ENCODE results near the gene RBM15. TPM values are rescaled to one million over a fixed set of nuclear protein-coding genes. Genes with fewer than 3 reads are reported as not detected.

RBM15 gene
- total RNA-seq, 2 experiments from 2014 or later = 63.4 to 68.1 TPM

GRCh38 chr1:110343249-110343648 lies 4.1 kb downstream of the RBM15 start:
- H3K36me3 Mint-ChIP-seq (ENCODE audit: low read depth) = peaks cover 80% of the 10 kb centered on the region
- H3K4me3 Mint-ChIP-seq = no peak overlapping the region
- ChIA-PET POLR2A (no interaction called here), CTCF (interaction anchor here (1.5 to 2.8 kb wide), 2 partner anchors 117 to 135 kb away, joined by 5 to 12 read pairs; no protein-coding TSS in a partner anchor)
- H3K27me3 Mint-ChIP-seq = no peaks in the 10 kb centered on the region
- no peaks in the 10 kb centered on the region for H3K9me3 Mint-ChIP-seq
- no peak for DNase-seq
- H3K27ac Mint-ChIP-seq = peak overlapping the region; percentile 73
- H3K4me1 Mint-ChIP-seq = peaks cover 79% of the 10 kb centered on the region

- H3K9me3 Mint-ChIP-seq = no peaks in the 10 kb centered on the region
- H3K36me3 Mint-ChIP-seq (ENCODE audit: low read depth) = peaks cover 89% of the 10 kb centered on the region
- DNase-seq = no peak
- no peak overlapping the region for H3K4me3 Mint-ChIP-seq
- peaks cover 88% of the 10 kb centered on the region for H3K4me1 Mint-ChIP-seq
- H3K27me3 Mint-ChIP-seq = no peaks in the 10 kb centered on the region
- ChIA-PET CTCF (interaction anchor here (1.5 to 2.8 kb wide), 2 partner anchors 116 to 136 kb away, joined by 5 to 12 read pairs; no protein-coding TSS in a partner anchor), POLR2A (no interaction called here)
- H3K27ac Mint-ChIP-seq = peak overlapping the region; percentile 73
These were observed 5.0 kb downstream of the RBM15 start for GRCh38 chr1:110344152-110344551.

GRCh38 chr1:110345480-110345879 lies 6.3 kb downstream of the RBM15 start:
- H3K4me3 Mint-ChIP-seq = peak overlapping the region; percentile 15
- DNase-seq = no peak
- peak overlapping the region; percentile 5 for H3K27ac Mint-ChIP-seq
- POLR2A ChIA-PET = interaction anchor here (1.2 to 6.6 kb wide), 2 partner anchors 7 to 15 kb away, joined by 3 to 85 read pairs; partner anchors contain the start of gene RBM15
- H3K4me1 Mint-ChIP-seq = peaks cover 93% of the 10 kb centered on the region
- CTCF ChIA-PET = no interaction called here
- H3K27me3 Mint-ChIP-seq = no peaks in the 10 kb centered on the region
- H3K9me3 Mint-ChIP-seq = no peaks in the 10 kb centered on the region
- H3K36me3 Mint-ChIP-seq (ENCODE audit: low read depth) = peaks cover 89% of the 10 kb centered on the region

- ChIA-PET CTCF (interaction anchor here (1.1 kb wide), 1 partner anchor 149 kb away, joined by 3 read pairs; no protein-coding TSS in a partner anchor), POLR2A (interaction anchor here (0.7 to 6.6 kb wide), 3 partner anchors 8 to 135 kb away, joined by 3 to 85 read pairs (median 3); partner anchors contain the start of gene RBM15)
- peaks cover 93% of the 10 kb centered on the region for H3K4me1 Mint-ChIP-seq
These were observed 7.5 kb downstream of the RBM15 start for GRCh38 chr1:110346690-110347089.

GRCh38 chr1:110347182-110347893 lies 8.2 kb downstream of the RBM15 start:
- peak overlapping the region; percentile 32 for H3K27ac Mint-ChIP-seq
- H3K27me3 Mint-ChIP-seq = no peaks in the 10 kb centered on the region
- peaks cover 90% of the 10 kb centered on the region for H3K4me1 Mint-ChIP-seq
- H3K9me3 Mint-ChIP-seq = no peaks in the 10 kb centered on the region
- peaks cover 79% of the 10 kb centered on the region for H3K36me3 Mint-ChIP-seq (ENCODE audit: low read depth)
- POLR2A ChIA-PET = interaction anchor here (0.7 to 6.6 kb wide), 3 partner anchors 8 to 136 kb away, joined by 3 to 85 read pairs (median 5); partner anchors contain the start of gene RBM15
- DNase-seq = no peak
- CTCF ChIA-PET = interaction anchor here (1.1 to 2.2 kb wide), 3 partner anchors 113 to 150 kb away, joined by 3 to 7 read pairs (median 4); no protein-coding TSS in a partner anchor
- H3K4me3 Mint-ChIP-seq = no peak overlapping the region

More at GRCh38 chr1:110346690-110347089, 7.5 kb downstream of the RBM15 start:
- DNase-seq = no peak
- H3K27me3 Mint-ChIP-seq = no peaks in the 10 kb centered on the region
- H3K36me3 Mint-ChIP-seq (ENCODE audit: low read depth) = peaks cover 85% of the 10 kb centered on the region
- H3K27ac Mint-ChIP-seq = no peak overlapping the region
- no peaks in the 10 kb centered on the region for H3K9me3 Mint-ChIP-seq
- H3K4me3 Mint-ChIP-seq = no peak overlapping the region

GRCh38 chr1:110348050-110348449 lies 8.9 kb downstream of the RBM15 start:
- Mint-ChIP-seq H3K9me3 (no peaks in the 10 kb centered on the region), H3K27me3 (no peaks in the 10 kb centered on the region), H3K4me3 (no peak overlapping the region), H3K27ac (peak overlapping the region; percentile 12), H3K36me3 (ENCODE audit: low read depth) (peaks cover 72% of the 10 kb centered on the region), H3K4me1 (peaks cover 84% of the 10 kb centered on the region)
- no peak for DNase-seq
- POLR2A ChIA-PET = interaction anchor here (1.6 to 6.6 kb wide), 3 partner anchors 9 to 137 kb away, joined by 5 to 85 read pairs (median 5); partner anchors contain the start of gene RBM15
- CTCF ChIA-PET = interaction anchor here (1.8 to 2.3 kb wide), 3 partner anchors 9 to 140 kb away, joined by 4 to 27 read pairs (median 7); partner anchors contain the start of gene RBM15

GRCh38 chr1:110348771-110349170 lies 9.6 kb downstream of the RBM15 start:
- DNase-seq = no peak
- Mint-ChIP-seq H3K4me3 (peak overlapping the region; percentile 5), H3K36me3 (ENCODE audit: low read depth) (peaks cover 71% of the 10 kb centered on the region), H3K27me3 (no peaks in the 10 kb centered on the region), H3K27ac (peak overlapping the region; percentile 17), H3K4me1 (peaks cover 84% of the 10 kb centered on the region), H3K9me3 (no peaks in the 10 kb centered on the region)
- CTCF ChIA-PET = interaction anchor here (0.9 to 2.3 kb wide), 5 partner anchors 10 to 261 kb away, joined by 3 to 27 read pairs (median 4); partner anchors contain the start of gene RBM15
- POLR2A ChIA-PET = interaction anchor here (0.7 to 6.6 kb wide), 6 partner anchors 10 to 139 kb away, joined by 3 to 85 read pairs (median 5); partner anchors contain the start of gene RBM15

- peaks cover 61% of the 10 kb centered on the region for H3K36me3 Mint-ChIP-seq (ENCODE audit: low read depth)
- no peaks in the 10 kb centered on the region for H3K9me3 Mint-ChIP-seq
- no peak for DNase-seq
- no peak overlapping the region for H3K27ac Mint-ChIP-seq
- H3K4me1 Mint-ChIP-seq = peaks cover 75% of the 10 kb centered on the region
- no peaks in the 10 kb centered on the region for H3K27me3 Mint-ChIP-seq
- ChIA-PET POLR2A (interaction anchor here (1.1 to 6.6 kb wide), 2 partner anchors 12 to 140 kb away, joined by 3 to 85 read pairs; partner anchors contain the start of genes KCNC4 and RBM15), CTCF (interaction anchor here (1.1 to 2.3 kb wide), 3 partner anchors 11 to 60 kb away, joined by 5 to 27 read pairs (median 8); partner anchors contain the start of gene RBM15)
- peak overlapping the region; percentile 9 for H3K4me3 Mint-ChIP-seq
These were observed 11.2 kb downstream of the RBM15 start for GRCh38 chr1:110350360-110350759.

GRCh38 chr1:110355321-110355720 lies 16.1 kb downstream of the RBM15 start:
- H3K4me1 Mint-ChIP-seq = peaks cover 42% of the 10 kb centered on the region
- no peaks in the 10 kb centered on the region for H3K27me3 Mint-ChIP-seq
- POLR2A ChIA-PET = no interaction called here
- H3K27ac Mint-ChIP-seq = no peak overlapping the region
- DNase-seq = no peak
- H3K36me3 Mint-ChIP-seq (ENCODE audit: low read depth) = peaks cover 41% of the 10 kb centered on the region
- no peak overlapping the region for H3K4me3 Mint-ChIP-seq
- CTCF ChIA-PET = no interaction called here
- no peaks in the 10 kb centered on the region for H3K9me3 Mint-ChIP-seq

- H3K4me1 Mint-ChIP-seq = peaks cover 32% of the 10 kb centered on the region
- H3K9me3 Mint-ChIP-seq = no peaks in the 10 kb centered on the region
- CTCF ChIA-PET = interaction anchor here (0.8 to 1.2 kb wide), 2 partner anchors 56 to 149 kb away, joined by 3 read pairs; no protein-coding TSS in a partner anchor
- H3K4me3 Mint-ChIP-seq = no peak overlapping the region
- H3K27me3 Mint-ChIP-seq = no peaks in the 10 kb centered on the region
- peaks cover 42% of the 10 kb centered on the region for H3K36me3 Mint-ChIP-seq (ENCODE audit: low read depth)
- H3K27ac Mint-ChIP-seq = no peak overlapping the region
- POLR2A ChIA-PET = no interaction called here
- DNase-seq = no peak
These were observed 17.2 kb downstream of the RBM15 start for GRCh38 chr1:110356379-110356778.

GRCh38 chr1:110360431-110360830 lies 21.3 kb downstream of the RBM15 start:
- ChIA-PET CTCF (interaction anchor here (0.6 to 1.3 kb wide), 3 partner anchors 153 to 625 kb away, joined by 3 read pairs; no protein-coding TSS in a partner anchor), POLR2A (interaction anchor here (1.6 to 2.1 kb wide), 3 partner anchors 11 to 21 kb away, joined by 3 to 12 read pairs (median 5); partner anchors contain the start of gene RBM15)
- H3K27me3 Mint-ChIP-seq = no peaks in the 10 kb centered on the region
- no peaks in the 10 kb centered on the region for H3K9me3 Mint-ChIP-seq
- H3K4me3 Mint-ChIP-seq = no peak overlapping the region
- no peak for DNase-seq
- peaks cover 22% of the 10 kb centered on the region for H3K4me1 Mint-ChIP-seq
- no peak overlapping the region for H3K27ac Mint-ChIP-seq
- H3K36me3 Mint-ChIP-seq (ENCODE audit: low read depth) = peaks cover 49% of the 10 kb centered on the region

- ChIA-PET POLR2A (interaction anchor here (2.1 kb wide), 1 partner anchor 23 kb away, joined by 12 read pairs; the partner anchor contains the start of gene RBM15), CTCF (interaction anchor here (1.1 to 1.3 kb wide), 2 partner anchors 23 to 154 kb away, joined by 3 read pairs; partner anchors contain the start of gene RBM15)
- Mint-ChIP-seq H3K27me3 (no peaks in the 10 kb centered on the region), H3K9me3 (no peaks in the 10 kb centered on the region), H3K27ac (no peak overlapping the region), H3K4me1 (peaks cover 12% of the 10 kb centered on the region), H3K4me3 (no peak overlapping the region), H3K36me3 (ENCODE audit: low read depth) (peaks cover 48% of the 10 kb centered on the region)
- DNase-seq = no peak
These were observed 22.7 kb downstream of the RBM15 start for GRCh38 chr1:110361856-110362255.

- no peak for DNase-seq
- no peak overlapping the region for H3K27ac Mint-ChIP-seq
- ChIA-PET POLR2A (no interaction called here), CTCF (interaction anchor here (0.6 kb wide), 1 partner anchor 20 kb away, joined by 3 read pairs; no protein-coding TSS in a partner anchor)
- H3K27me3 Mint-ChIP-seq = no peaks in the 10 kb centered on the region
- no peaks in the 10 kb centered on the region for H3K9me3 Mint-ChIP-seq
- H3K4me1 Mint-ChIP-seq = peaks cover 9% of the 10 kb centered on the region
- no peak overlapping the region for H3K4me3 Mint-ChIP-seq
- peaks cover 40% of the 10 kb centered on the region for H3K36me3 Mint-ChIP-seq (ENCODE audit: low read depth)
These were observed 25.0 kb downstream of the RBM15 start for GRCh38 chr1:110364221-110364620.
